GM19372 (cell line): ENCODE data around the gene COQ8A.
"Not testable (repeated sequence)": the region's sequence is repeated elsewhere in the genome, so short reads cannot be mapped to it uniquely, and the experiment has no call there.

Experiments
- ATAC-seq: cut with Tn5 transposase; IDR thresholded peaks from one replicate; pipeline ENCODE4 v1.9.1; 2021; ENCODE audit warnings: mild to moderate bottlenecking, low read depth, moderate library complexity; ENCODE audit not compliant: unreplicated experiment

The COQ8A gene

DNA sequence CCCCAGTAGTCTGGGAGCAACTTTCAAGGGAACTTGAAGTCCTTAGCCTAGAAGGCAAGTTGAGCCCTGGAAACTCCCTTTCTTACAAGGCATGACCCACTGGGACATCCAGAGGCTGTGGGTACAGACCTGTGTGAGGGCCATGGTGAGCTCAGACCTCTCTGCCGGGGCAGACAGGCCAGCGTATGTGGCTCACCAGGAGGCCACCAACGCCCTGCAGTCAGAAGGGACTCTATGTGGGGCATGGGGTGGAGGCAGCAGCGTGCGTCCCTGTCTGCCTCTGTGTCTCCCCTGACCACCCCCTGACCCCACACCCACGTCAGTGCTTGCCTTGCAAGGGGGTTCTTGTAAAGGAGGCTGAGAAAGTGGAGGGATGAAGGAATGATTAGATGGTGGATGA is 10.8 kb downstream of the COQ8A start:
- ATAC-seq: no peak

DNA sequence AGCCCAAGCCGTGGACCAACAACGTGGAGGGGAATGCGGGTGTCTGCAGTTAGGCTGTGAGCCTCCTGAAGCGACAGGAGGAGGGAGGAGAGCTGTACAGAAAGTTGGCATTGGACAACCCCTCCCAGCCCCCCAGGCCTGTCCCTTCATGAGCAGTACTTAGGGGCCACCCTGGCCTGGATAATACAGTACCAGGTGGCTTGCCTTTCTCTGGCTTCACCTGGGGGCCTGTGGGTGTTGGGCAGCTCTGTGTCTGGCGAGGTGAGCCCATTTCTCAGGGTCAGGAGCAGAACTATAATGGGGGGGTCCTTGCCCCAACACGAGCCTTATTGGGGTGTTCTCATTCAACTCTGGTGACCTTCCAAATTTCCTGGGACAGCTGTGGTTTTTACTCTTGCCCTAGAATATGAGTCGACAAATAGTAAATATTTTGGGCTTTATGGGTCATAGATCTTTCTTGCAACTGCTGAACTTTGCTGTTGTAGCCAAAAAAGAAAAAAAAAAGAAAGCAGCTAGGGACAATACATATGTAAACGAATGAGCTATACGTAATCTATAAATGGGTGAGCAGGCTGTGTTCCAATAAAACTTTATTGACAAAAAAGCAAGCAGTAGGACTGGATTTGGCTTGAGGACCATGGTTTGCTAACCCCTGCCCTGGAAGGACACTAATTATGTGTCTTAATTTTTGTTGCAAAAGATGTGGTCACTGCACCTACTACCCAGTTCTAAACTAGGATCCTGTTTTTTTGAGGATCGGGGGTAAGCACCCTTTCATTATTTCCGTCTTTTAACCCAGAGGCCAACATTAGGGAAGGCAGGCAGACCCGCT is 11.4 kb downstream of the COQ8A start:
- no peak for ATAC-seq

DNA sequence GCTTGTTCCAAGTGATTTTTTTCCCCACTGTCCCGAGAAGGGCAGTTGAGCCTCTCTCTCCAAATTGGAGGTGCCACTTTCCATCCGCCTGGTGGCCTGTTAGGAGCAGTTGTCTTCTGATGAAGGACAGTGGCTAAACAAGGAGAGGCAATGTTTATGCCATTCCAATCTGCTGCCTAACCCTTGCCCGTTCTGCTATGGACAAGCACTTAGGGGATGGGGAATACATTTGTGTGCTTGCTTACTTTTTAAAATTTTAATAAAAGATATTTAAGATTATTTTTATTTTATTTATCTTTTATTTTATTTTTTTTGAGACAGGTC is 12.0 kb downstream of the COQ8A start:
- ATAC-seq: no peak

DNA sequence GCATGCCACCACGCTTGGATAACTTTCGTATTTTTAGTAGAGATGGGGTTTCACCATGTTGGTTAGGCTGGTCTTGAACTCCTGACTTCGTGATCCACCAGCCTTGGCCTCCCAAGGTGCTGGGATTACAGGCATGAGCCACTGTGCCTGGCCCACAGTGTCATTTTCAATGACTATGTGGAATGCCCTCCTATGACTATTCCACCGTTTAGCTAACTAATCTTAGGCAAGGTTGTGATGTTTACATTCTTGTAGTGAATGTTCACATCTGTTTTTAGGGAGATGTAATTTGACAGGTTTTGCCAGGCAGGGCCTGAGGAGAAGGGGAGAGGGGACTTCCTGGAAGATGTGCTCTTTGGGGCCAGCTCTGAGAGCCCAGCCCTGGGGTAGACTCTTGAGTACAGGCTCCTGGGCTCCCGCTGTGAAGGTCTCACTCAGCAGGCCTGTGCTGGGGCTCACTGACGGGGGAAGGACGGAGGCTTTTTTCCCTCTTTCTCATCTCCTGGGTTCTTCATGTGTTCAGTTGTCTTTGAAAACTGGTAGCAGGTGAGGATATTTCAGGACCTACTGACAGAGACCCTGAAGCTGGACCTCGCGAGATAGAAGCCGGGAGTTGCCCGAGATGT is 13.2 kb downstream of the COQ8A start:
- ATAC-seq: no peak

DNA sequence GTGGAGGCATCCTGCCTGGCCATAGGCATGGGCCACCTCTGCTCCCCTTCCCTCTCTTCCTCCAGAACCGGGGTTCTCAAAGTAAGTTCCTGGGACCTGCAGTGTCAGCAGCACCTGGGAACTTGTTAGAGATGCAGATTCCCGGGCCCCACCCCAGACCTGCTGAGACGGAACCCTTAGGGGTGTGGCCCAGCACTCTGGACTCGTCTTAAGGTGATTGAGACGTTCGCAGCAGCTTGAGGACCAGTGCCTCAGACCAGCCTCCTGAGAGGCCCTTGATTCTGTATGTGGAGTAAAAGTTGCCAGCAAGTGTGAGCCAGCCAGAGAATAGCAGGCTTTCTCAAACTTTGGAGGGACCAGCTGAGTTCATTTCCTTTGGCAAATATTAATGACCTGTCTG is 14.2 kb downstream of the COQ8A start:
- ATAC-seq: no peak

DNA sequence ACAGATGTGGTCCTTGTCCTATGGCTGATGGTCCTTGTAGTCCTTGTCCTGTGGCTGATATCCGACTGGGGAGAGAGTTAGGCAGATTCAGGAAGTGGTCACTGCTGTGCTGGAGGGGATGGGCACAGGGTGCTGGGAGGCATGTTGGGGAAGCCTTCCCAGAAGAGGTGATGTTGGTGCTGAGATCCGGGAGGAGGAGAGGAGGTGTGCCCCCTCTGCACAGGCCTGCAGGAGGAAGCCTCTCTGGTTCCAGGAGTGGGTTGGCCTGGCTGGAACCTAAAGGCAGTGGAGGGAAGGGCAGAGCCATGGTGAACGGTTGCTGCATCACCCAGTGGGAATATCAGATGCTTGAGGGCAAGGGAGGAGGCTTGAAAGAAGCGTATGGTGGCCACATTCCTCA is 14.7 kb downstream of the COQ8A start:
- no peak for ATAC-seq

DNA sequence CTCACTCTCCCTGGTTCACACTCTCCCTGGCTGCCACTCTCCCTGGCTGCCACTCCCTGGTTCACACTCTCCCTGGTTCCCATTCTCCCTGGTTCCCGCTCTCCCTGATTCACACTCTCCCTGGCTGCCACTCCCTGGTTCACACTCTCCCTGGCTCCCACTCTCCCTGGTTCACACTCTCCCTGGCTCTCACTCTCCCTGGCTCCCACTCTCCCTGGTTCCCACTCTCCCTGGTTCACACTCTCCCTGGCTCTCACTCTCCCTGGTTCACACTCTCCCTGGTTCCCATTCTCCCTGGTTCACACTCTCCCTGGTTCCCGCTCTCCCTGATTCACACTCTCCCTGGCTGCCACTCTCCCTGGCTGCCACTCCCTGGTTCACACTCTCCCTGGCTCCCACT is 15.8 kb downstream of the COQ8A start:
- not testable (repeated sequence) for ATAC-seq

DNA sequence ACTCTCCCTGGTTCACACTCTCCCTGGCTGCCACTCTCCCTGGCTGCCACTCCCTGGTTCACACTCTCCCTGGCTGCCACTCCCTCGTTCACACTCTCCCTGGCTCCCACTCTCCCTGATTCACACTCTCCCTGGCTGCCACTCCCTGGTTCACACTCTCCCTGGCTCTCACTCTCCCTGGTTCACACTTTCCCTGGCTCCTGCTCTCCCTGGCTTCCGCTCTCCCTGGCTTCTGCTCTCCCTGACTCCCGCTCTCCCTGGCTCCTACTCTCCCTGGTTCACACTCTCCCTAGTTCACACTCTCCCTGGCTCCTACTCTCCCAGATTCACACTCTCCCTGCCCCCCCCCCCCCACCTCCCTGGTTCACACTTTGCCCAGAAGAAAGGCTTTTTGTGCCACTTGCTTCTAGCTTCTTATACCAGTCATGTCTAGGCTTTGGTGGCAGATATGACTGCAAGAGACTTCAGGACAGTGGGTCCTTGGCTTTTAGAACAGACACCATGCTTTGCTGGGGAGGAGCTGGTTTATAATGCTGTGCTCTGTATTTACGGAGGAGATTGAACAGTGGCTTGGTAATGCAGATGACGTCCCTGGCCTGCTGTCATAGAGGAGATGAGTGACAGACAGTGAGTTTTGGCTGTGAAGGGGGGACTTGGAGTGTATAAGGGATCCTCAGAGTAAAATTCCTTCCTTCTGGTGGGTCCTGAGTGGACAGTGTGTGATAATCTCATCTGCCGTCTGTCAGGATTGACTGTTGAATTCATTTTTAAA is 17.0 kb downstream of the COQ8A start:
- ATAC-seq: no peak

DNA sequence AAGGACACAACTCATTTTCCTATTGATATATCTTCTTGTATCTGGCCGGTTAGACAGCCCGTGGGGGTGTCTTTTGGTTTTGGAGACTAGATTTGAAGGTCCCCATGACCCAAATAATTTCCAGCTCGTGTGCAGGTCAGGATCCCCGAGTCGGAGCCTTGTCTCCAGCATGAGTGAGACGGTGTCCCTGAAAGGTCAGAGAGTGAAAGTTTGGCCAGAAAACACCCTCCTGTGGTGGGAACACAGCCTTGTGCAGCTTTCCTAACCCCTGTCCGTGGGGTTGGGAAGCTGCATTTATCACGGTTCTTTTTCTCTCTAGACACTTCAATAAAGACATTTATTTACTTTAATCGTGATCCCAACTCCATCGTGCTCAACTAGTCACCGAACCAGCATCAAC is 17.6 kb downstream of the COQ8A start:
- ATAC-seq: no peak

DNA sequence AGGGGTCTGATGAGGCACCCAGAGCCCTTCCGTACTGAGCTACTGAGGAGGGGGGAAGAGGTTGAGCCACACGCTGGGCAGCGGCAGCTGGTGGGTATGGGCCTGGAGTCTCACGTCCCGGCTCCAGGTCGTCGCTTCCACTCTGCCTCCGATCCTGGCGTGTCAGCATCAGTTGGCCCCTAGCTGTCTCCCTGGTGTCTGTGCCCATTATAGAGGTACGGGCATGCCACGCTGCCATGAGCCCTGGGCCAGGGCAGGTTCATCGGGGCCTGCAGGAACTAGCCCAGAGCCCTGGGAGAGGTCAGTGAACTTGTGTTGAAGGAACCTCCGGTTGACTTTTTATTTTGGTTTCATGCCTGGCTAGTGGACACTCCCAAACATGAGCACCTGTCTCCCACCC is 18.2 kb downstream of the COQ8A start:
- no peak for ATAC-seq

DNA sequence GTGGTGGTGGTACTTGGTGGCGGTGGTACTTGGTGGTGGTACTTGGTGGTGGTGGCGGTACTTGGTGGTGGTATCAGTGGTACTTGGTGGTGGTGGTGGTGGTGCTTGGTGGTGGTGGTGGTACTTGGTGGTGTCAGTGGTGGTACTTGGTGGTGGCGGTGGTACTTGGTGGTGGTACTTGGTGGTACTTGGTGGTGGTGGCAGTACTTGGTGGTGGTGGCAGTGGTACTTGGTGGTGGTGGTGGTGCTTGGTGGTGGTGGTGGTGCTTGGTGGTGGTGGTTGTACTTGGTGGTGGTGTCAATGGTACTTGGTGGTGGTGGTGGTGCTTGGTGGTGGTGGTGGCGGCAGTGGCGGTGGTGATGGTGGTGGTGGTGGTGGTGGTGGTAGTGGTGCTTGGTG is 20.2 kb downstream of the COQ8A start:
- no peak for ATAC-seq

DNA sequence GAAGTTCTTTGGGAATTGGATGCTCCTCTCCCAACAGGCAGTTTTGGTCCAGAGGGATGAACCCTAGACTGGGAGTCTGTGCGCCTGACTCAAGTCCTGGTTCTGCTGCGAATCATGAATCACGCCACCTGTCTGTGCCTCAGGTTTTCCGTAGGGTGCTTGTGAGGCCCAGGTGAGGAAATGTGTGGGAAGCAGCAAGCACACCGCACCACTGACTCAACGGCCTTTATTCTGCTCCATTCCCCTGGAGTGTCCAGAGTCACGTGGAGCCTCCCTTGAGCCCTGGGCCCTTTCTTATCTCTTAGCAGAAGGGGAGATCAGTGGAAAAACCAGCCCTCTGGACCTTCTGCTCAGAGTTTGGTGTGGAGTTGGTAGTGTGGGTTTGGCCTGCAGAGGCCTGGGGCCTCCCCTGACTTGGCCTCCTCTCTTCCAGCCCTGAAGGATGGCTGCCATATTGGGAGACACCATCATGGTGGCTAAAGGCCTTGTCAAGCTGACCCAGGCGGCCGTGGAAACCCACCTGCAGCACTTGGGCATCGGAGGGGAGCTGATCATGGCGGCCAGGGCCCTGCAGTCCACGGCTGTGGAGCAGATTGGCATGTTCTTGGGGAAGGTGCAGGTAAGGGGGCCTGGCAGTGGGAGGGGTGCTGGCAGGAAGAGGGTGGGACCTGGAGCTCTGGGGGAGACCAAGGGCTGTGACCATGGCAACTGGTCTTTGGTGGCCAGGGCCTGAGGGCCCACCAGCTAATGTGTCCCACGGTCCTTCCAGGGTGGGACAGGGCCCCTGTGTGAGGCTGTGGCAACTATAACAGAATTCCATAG is 21.1 kb downstream of the COQ8A start:
- no peak for ATAC-seq

DNA sequence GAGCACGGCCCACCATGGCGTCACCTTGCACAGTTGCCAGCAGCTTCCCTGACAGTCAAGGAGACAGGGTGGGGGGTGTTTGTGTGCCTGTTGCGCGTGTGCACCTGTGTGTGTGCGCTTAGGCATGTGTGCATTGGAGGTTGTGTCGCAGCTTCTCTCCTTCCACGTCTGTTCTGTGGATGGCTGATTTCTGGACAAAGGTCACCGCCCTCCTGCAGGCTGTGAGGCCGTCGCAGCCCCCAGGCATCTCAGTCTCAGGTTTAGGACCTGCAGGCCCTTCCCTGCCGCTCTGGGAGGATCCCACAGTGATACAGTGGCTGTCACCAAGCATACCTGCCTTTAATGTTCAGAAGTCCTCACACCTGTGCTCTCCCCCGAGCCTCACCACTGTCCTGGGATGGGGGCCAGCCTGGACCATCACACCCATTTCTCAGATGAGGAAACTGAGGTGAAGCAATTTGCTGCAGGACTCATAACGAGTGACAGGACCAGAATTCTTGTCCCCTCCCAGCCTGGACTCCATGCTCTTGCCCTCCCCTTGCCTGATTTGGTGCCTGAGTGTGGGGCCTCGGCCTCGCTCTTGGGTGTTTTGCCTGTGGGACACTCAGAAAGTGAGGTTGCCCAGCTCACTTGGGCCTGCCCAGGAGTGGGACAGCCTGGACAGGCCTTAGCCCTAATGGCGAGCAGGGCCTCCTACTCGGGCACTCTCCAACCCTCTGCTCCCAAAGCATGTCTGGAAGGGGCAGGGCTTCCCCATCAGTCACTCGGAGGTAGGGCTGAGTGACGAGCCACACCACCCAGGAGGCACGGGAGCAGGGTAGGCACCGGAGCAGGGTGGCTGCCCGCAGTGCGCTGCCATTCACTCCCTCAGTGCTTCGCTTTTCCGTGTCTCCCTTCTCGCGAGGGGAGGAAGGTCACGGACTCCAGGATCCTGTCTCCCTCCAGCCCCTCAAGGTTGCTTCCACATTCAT is 22.6 kb downstream of the COQ8A start:
- ATAC-seq: no peak

DNA sequence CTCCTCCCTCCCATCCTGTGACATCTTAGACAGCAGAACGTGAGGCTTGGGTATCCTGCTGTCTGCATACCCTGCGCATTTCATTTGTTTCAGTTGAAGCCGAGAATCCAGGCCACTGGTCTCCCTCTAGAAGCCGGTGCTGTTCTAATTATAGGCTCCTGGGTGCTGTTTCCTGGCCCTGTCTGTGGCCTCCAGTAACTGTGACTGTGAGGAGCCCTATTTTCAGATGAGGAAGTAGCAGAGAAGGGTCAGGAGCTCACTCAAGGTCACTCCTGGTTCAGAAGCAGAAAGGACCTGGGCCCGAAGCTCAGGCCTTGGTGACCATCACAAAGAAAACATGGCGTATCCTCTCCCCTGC is 24.0 kb downstream of the COQ8A start:
- no peak for ATAC-seq

DNA sequence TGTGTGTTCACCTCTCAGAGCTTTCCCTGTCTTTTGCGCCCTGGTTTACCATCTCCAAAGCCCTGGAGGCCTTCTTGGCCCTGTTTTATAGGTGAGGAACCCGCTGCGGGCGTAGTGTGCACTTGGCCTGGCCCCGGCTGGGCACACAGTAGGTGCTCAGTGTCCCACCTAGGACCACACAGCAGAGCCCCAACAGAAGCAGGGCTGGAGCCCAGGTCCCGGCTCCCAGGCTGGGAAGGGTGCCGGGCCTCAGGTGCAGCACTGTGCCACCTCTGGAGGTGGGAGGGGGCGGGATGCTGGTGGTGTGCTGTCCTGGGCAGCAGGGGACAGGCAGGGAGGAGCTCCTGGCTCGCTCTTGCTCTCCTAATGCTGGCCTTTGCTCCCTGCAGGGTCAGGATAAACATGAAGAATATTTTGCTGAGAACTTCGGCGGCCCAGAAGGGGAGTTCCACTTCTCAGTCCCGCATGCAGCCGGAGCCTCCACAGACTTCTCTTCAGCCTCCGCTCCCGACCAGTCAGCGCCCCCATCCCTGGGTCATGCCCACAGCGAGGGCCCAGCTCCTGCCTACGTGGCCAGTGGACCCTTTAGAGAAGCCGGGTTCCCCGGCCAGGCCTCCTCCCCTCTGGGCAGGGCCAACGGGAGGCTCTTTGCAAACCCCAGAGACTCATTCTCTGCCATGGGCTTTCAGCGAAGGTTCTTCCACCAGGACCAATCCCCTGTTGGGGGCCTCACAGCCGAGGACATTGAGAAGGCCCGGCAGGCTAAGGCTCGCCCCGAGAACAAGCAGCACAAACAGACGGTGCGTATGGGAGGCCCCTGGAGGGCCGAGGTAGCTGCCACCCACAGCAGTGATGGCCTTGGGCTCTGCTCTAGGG is 24.8 kb downstream of the COQ8A start:
- no peak for ATAC-seq

DNA sequence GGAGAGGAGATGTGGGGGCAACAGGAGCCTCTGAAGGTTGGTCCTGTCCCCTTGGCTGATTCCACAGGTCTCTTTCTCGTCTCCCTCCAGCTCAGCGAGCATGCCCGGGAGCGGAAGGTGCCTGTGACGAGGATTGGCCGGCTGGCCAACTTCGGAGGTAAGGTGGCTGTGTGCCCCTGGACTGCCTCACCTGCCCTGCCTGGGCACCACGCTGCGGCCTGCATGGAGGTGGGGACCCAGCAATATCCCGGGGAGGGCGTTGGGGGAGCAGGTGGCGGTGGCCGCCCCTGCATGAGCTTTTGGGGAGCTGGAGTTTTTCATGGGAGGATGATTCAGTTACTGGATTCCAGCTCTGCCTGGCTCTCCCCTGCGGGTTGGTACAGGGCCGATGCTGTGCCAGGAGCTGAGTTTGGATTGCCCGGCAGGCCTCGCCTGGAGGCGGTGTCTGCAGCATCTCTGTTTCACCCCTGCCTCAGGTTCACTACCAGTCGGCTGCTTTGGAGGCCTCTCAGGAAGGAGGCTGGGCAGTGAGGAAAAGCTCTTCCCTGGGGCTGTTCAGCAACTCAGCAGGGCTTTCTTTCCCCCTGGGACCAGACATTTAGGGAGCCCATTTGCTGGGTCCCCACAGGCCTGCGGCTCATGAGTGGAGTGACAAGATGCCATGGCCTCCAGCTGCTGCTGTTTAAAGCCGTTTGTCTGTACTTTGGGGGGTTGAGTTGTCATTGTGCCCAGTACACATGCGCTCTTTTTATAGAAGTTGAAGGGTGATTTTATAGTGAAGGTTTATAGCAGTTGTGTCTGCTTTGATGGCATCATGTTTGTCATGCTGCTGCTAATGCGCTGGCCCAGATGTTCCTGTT is 25.7 kb downstream of the COQ8A start:
- ATAC-seq: no peak

DNA sequence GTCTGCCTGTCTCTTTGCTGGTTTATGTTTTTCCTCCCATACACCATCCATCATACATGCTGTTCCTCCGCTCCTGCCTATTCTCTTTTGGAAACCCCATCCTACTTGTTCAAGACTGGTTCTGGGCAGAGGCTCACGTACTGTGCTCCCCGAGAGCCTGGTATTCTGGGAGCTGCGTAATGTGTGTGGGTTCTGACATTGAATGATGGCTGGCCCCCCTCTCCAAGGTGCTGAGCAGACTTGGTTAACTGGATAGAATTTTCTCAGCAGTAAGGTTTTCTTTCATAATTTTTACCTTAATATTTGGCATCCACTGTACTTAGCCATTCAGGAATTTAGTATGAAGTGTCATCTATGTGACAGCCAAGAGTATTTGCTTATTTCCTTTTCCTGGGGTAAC is 26.6 kb downstream of the COQ8A start:
- ATAC-seq: no peak

DNA sequence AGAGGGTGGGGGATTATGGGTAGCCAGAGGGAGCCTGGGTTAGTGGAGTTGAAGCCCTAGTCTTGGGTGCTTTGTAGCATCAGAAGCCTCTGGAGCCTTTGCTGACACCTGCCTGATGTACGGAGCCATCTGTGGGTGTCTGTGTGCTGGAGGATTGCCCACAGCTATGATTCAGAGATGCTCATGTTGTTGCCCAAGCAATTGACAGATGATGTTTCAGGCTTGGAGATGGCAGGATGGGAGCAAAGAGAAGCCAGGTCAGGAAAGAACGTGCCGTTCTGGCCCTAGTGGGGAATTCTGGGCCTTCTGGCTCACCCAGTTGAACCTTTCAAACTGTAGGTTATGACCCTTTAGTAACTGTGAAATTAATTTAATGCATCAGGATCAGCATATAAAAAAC is 27.6 kb downstream of the COQ8A start:
- no peak for ATAC-seq
